Activated CD4-positive, alpha-beta memory T cell treated with anti-CD3 and anti-CD28 coated beads for 36 hours (primary cell): ENCODE results near the gene RAD51B. TPM values are rescaled to one million over a fixed set of nuclear protein-coding genes. Genes with fewer than 3 reads are reported as not detected.

Source experiments
- CTCF ChIA-PET: fragments of 350-600 bp; sonication (Branson Sonifier 250); formaldehyde crosslinking; loops from one replicate; lab custom pipeline; 2021; ENCODE audit warnings: antibody characterized with exemption, inconsistent platforms; lab: Charles Lee
- POLR2A ChIA-PET: fragments of 350-600 bp; sonication (Branson Sonifier 250); formaldehyde crosslinking; loops from one replicate; lab custom pipeline; 2021; ENCODE audit warnings: antibody characterized with exemption; lab: Charles Lee
- DNase-seq: peaks from one replicate; pipeline ENCODE4 v3.0.0-alpha.2; 2020
- H3K27ac Mint-ChIP-seq: one replicate; pipeline ENCODE4 v1.8.0; 2021; ENCODE audit warnings: mixed read lengths
- H3K27me3 Mint-ChIP-seq: one replicate; pipeline ENCODE4 v1.8.0; 2021; ENCODE audit warnings: mixed read lengths
- H3K36me3 Mint-ChIP-seq: one replicate; pipeline ENCODE4 v1.8.0; 2021; ENCODE audit warnings: mixed read lengths
- H3K4me1 Mint-ChIP-seq: one replicate; pipeline ENCODE4 v1.8.0; 2021; ENCODE audit warnings: low read depth, mixed read lengths
- H3K4me3 Mint-ChIP-seq: one replicate; pipeline ENCODE4 v1.8.0; 2021; ENCODE audit warnings: mild to moderate bottlenecking, mixed read lengths
- H3K9me3 Mint-ChIP-seq: one replicate; pipeline ENCODE4 v1.8.0; 2021; ENCODE audit warnings: mixed read lengths
- intact Hi-C: fragments of 100-400 bp; cut with micrococcal nuclease; formaldehyde crosslinking; loops from one replicate; pipeline ENCODE4 v1.15.1; 2023
- total RNA-seq, 2 experiments: library from RNA; stranded (reverse); gene quantifications; one replicate each; pipeline ENCODE4 v1.2.3, GENCODE V29; 2021

RAD51B gene
- total RNA-seq, 2 experiments from 2014 or later, result 32.3 to 34.3 TPM

- H3K4me1 Mint-ChIP-seq, result peaks cover 30% of the 10 kb centered on the region
- POLR2A ChIA-PET, result no interaction called here
- DNase-seq, result no peak
- H3K9me3 Mint-ChIP-seq, result no peaks in the 10 kb centered on the region
- CTCF ChIA-PET, result no interaction called here
- H3K36me3 Mint-ChIP-seq, result no peaks in the 10 kb centered on the region
- H3K27me3 Mint-ChIP-seq, result no peaks in the 10 kb centered on the region
- intact Hi-C loops, result no loop called here
- H3K27ac Mint-ChIP-seq, result no peak overlapping the region
- no peak overlapping the region for H3K4me3 Mint-ChIP-seq
Measured at GRCh38 chr14:68503186-68503825, 683.7 kb downstream of the RAD51B start.

GRCh38 chr14:68504861-68505260 lies 685.3 kb downstream of the RAD51B start:
- intact Hi-C loops, result no loop called here
- DNase-seq, result no peak
- ChIA-PET POLR2A (no interaction called here), CTCF (interaction anchor here (0.8 kb wide), 1 partner anchor 17 kb away, joined by 3 read pairs; no protein-coding TSS in a partner anchor)
- Mint-ChIP-seq H3K36me3 (no peaks in the 10 kb centered on the region), H3K9me3 (no peaks in the 10 kb centered on the region), H3K27ac (no peak overlapping the region), H3K4me3 (no peak overlapping the region), H3K4me1 (peaks cover 30% of the 10 kb centered on the region), H3K27me3 (no peaks in the 10 kb centered on the region)

GRCh38 chr14:68506021-68506644 lies 686.6 kb downstream of the RAD51B start:
- intact Hi-C loops, result no loop called here
- Mint-ChIP-seq H3K27ac (no peak overlapping the region), H3K4me1 (peaks cover 30% of the 10 kb centered on the region), H3K27me3 (no peaks in the 10 kb centered on the region), H3K4me3 (no peak overlapping the region), H3K36me3 (no peaks in the 10 kb centered on the region), H3K9me3 (no peaks in the 10 kb centered on the region)
- no peak for DNase-seq
- POLR2A ChIA-PET, result interaction anchor here (1.1 to 1.4 kb wide), 3 partner anchors 23 to 223 kb away, joined by 3 to 4 read pairs (median 4); no protein-coding TSS in a partner anchor
- CTCF ChIA-PET, result interaction anchor here (1.3 kb wide), 1 partner anchor 284 kb away, joined by 6 read pairs; no protein-coding TSS in a partner anchor

GRCh38 chr14:68506645-68507419 lies 687.3 kb downstream of the RAD51B start:
- Mint-ChIP-seq H3K9me3 (no peaks in the 10 kb centered on the region), H3K36me3 (no peaks in the 10 kb centered on the region), H3K27ac (no peak overlapping the region), H3K4me1 (peaks cover 30% of the 10 kb centered on the region), H3K4me3 (no peak overlapping the region), H3K27me3 (no peaks in the 10 kb centered on the region)
- DNase-seq, result peak; percentile 24
- intact Hi-C loops, result no loop called here
- CTCF ChIA-PET, result interaction anchor here (1.0 to 1.3 kb wide), 3 partner anchors 10 to 308 kb away, joined by 3 to 6 read pairs (median 4); no protein-coding TSS in a partner anchor
- POLR2A ChIA-PET, result interaction anchor here (1.1 to 1.4 kb wide), 4 partner anchors 23 to 223 kb away, joined by 3 to 4 read pairs (median 4); no protein-coding TSS in a partner anchor

- ChIA-PET CTCF (interaction anchor here (1.0 to 1.1 kb wide), 2 partner anchors 10 to 307 kb away, joined by 3 to 4 read pairs; no protein-coding TSS in a partner anchor), POLR2A (interaction anchor here (1.2 to 1.3 kb wide), 2 partner anchors 24 to 26 kb away, joined by 3 read pairs; no protein-coding TSS in a partner anchor)
- DNase-seq, result peak; percentile 24
- Mint-ChIP-seq H3K4me1 (peaks cover 30% of the 10 kb centered on the region), H3K4me3 (no peak overlapping the region), H3K27me3 (no peaks in the 10 kb centered on the region), H3K27ac (no peak overlapping the region), H3K36me3 (no peaks in the 10 kb centered on the region), H3K9me3 (no peaks in the 10 kb centered on the region)
- intact Hi-C loops, result no loop called here
Measured at GRCh38 chr14:68507544-68508081, 688.0 kb downstream of the RAD51B start.

GRCh38 chr14:68508581-68508980 lies 689.0 kb downstream of the RAD51B start:
- Mint-ChIP-seq H3K9me3 (no peaks in the 10 kb centered on the region), H3K27me3 (no peaks in the 10 kb centered on the region), H3K4me1 (peaks cover 37% of the 10 kb centered on the region), H3K4me3 (no peak overlapping the region), H3K27ac (no peak overlapping the region), H3K36me3 (no peaks in the 10 kb centered on the region)
- DNase-seq, result no peak
- ChIA-PET CTCF (no interaction called here), POLR2A (no interaction called here)
- intact Hi-C loops, result no loop called here

GRCh38 chr14:68509188-68509983 lies 689.8 kb downstream of the RAD51B start:
- peaks cover 40% of the 10 kb centered on the region for H3K4me1 Mint-ChIP-seq
- no peak for DNase-seq
- no peak overlapping the region for H3K27ac Mint-ChIP-seq
- intact Hi-C loops, result no loop called here
- ChIA-PET CTCF (no interaction called here), POLR2A (no interaction called here)
- H3K36me3 Mint-ChIP-seq, result no peaks in the 10 kb centered on the region
- H3K4me3 Mint-ChIP-seq, result no peak overlapping the region
- H3K27me3 Mint-ChIP-seq, result no peaks in the 10 kb centered on the region
- no peaks in the 10 kb centered on the region for H3K9me3 Mint-ChIP-seq

- no peak for DNase-seq
- CTCF ChIA-PET, result no interaction called here
- POLR2A ChIA-PET, result no interaction called here
- Mint-ChIP-seq H3K36me3 (no peaks in the 10 kb centered on the region), H3K4me1 (peaks cover 35% of the 10 kb centered on the region), H3K4me3 (no peak overlapping the region), H3K9me3 (no peaks in the 10 kb centered on the region), H3K27me3 (no peaks in the 10 kb centered on the region), H3K27ac (no peak overlapping the region)
- intact Hi-C loops, result no loop called here
Measured at GRCh38 chr14:68510201-68511128, 690.9 kb downstream of the RAD51B start.

GRCh38 chr14:68511129-68512047 lies 691.8 kb downstream of the RAD51B start:
- no peak for DNase-seq
- H3K27me3 Mint-ChIP-seq, result no peaks in the 10 kb centered on the region
- ChIA-PET POLR2A (interaction anchor here (0.6 kb wide), 1 partner anchor 1162 kb away, joined by 3 read pairs; no protein-coding TSS in a partner anchor), CTCF (no interaction called here)
- intact Hi-C loops, result no loop called here
- no peaks in the 10 kb centered on the region for H3K9me3 Mint-ChIP-seq
- H3K27ac Mint-ChIP-seq, result no peak overlapping the region
- no peak overlapping the region for H3K4me3 Mint-ChIP-seq
- no peaks in the 10 kb centered on the region for H3K36me3 Mint-ChIP-seq
- H3K4me1 Mint-ChIP-seq, result peaks cover 27% of the 10 kb centered on the region

GRCh38 chr14:68512088-68512487 lies 692.5 kb downstream of the RAD51B start:
- Mint-ChIP-seq H3K36me3 (no peaks in the 10 kb centered on the region), H3K27me3 (no peaks in the 10 kb centered on the region), H3K4me3 (no peak overlapping the region), H3K9me3 (no peaks in the 10 kb centered on the region), H3K4me1 (peaks cover 20% of the 10 kb centered on the region), H3K27ac (no peak overlapping the region)
- CTCF ChIA-PET, result no interaction called here
- intact Hi-C loops, result no loop called here
- POLR2A ChIA-PET, result interaction anchor here (0.6 kb wide), 1 partner anchor 1161 kb away, joined by 3 read pairs; no protein-coding TSS in a partner anchor
- no peak for DNase-seq
